GM18520 (cell line): ENCODE data around the gene CRISP1.
A peak's percentile ranks its signal among the peaks of the same experiment; 100 is the strongest.
"Not testable (repeated sequence)": the region's sequence is repeated elsewhere in the genome, so short reads cannot be mapped to it uniquely, and the experiment has no call there.

Experiments
- ATAC-seq: cut with Tn5 transposase; IDR thresholded peaks from one replicate; pipeline ENCODE4 v1.9.1; 2021; ENCODE audit not compliant: unreplicated experiment

CRISP1 gene

DNA sequence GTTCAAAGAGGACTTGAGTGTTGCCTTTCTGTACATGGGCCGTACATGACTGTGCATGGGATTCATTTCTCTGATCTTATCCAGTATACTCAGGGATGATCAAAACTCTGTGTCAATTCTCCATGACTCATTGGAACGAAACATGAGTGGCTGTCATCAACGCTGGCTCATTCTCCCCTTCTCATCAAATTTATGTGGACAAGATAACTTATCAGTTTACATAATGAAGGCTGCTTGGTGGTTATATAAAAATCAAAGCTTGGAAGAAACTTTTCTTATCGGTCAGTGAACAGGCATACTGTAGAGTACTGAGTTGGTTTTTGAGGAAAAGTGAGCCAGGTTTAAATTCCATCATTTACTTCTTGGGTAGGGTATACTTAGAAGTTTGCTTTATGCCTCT is 24.9 kb downstream of the CRISP1 start:
- no peak for ATAC-seq

DNA sequence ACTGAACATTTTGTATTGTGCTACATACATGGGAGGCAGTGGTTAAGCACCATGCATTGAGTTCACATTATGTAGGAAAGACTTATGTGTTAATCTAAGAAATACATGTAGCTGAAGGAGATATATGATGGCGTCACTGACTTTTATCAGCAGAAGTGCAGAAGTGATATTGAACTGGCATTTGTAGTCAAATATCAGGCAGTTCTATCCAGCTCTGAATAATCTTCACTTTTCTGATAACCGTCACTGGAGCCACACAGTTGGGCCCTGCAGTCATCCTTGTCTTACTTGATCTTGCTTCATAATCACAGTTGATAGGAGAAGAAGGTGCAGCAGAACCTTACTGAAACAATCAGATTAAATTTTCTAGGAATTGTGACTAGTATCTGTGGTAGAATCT is 26.4 kb downstream of the CRISP1 start:
- ATAC-seq = no peak

DNA sequence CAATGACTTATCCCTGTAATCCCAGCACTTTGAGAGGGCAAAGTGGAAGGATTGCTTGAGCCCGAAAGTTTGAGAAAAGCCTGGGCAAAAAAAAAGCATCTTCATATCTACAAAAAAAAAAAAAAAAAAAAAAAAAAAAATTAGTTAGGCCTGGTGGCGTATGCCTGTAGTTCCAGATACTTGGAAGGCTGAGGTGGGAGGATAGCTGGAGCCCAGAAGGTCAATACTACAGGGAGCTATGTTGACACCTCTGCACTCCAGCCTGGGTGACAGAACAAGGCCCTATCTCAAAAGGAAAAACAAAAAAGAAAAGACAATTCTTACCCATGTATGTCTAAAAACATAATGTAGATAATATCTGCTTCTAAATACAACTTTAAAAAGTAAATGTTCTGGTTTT is 27.2 kb downstream of the CRISP1 start:
- ATAC-seq = no peak

DNA sequence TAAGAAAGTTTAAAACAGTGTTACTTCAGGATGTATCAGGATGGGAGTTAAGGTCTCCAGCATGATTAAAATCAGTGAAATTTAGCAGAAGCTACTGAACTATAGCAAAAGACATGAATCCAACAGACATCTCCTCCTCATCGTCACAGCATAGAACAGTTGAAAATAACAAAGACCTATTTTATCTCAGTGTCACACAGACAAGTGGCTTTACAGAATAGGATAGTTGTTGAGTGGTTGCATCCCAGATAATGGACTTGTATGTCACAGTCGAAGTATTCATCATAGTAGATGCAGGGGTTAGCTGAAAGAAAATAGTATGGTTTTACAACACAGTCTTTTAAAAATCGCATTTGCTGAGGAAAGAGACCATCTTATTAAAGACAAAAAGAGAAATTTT is 31.2 kb downstream of the CRISP1 start:
- no peak for ATAC-seq

DNA sequence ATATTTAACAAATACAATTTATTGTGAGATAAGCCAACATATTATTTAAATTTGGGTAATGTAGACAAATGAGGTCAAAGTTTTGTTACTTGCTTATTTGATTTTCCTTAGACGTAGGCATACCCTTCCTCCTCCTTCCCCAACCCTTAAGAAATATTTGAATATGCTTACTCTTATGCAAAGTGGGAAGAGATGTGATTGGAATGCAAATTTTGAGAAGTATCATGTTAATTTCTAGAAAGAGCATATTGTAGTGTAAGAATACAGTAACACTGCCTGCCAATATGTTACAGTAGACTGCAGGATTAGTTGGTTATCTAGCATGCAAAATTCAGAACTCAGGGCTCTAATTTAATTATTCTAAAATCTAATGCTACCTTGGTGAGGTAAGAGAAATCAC is 32.9 kb downstream of the CRISP1 start:
- ATAC-seq = no peak

DNA sequence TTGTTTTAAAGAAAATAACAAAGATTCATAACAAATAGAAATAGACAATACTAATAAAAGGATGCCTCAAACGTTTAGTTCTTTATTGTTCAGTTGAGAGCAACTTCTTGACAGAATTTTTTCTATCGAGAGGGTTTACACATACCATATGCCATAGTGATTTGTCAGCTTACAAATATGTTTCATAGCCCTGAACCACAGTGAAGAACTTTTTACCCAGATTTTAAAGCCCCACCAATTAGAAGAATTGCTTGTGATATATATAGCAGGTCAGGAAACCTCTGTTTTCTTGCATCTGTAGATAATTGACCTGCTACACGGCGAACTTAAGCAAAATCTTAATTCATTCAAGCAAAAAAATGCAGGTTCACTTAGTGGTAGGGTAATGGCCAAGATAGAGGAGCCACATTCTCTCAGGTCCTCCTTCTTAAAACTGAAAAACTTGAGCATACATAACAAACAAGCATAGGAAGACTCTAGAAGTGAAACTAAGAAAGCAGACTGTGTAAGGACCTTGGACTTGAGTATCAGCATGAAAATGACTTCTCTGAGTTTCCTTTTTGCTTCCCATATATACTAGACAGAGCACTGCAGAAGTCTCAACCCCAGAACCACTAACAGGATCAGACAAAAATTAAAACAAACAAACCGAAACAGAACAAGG is 39.5 kb downstream of the CRISP1 start:
- ATAC-seq = peak; percentile 97

DNA sequence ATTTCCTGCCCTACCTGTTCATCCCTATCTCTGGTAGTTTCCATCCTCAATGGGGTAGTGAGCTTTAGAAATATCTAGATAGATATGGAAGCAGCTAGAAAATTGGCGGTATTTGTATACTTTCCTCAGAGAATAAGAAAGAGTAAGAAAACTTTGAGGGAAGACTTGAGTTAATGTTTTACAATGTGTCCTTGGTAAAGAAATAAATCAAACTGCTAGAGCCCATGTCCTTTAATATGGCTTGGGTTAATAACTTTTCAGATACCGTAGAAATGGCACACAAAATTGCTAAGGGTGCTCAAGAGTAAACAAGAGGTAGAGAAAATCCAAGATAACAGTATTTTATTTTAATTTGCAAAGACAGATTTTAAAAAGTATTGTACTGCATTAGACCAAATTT is 51.2 kb downstream of the CRISP1 start:
- no peak for ATAC-seq

DNA sequence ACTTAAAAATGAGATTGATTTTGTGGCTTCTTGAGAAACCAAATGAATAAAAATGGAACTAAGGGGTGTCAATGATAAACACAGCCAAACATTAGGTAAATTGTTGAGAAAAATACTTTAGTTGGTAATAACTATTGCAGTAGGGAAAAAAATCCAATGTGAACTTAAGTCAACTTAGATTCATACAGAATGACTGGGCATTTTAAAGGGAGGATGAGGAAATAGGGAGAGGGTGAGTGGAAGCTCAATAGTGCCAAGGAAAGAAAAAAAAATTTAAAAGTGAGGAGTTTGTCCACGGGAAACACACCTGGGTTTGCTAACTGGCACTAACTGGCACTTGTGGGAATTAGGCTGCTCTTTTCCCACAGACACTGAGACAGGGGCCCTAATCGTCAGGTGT is 53.1 kb downstream of the CRISP1 start:
- ATAC-seq = no peak

DNA sequence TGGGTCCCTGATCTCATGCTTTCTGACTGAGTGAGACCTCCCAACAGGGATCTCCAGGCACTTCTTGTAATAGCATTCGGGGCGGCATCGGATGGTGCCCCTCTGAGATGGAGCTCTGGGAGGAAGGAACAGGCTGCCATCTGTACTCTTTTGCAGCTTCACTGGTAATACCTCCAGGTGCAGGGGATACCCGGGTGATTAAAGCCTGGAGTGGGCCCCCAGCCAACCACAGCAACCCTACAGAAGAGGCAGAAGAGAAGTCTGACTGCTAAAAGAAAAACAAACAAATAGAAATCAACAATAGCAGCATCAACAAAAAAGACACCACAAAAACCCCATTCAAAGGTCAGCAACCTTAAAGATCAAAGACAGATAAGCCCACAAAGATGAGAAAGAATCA is 60.2 kb downstream of the CRISP1 start:
- no peak for ATAC-seq

DNA sequence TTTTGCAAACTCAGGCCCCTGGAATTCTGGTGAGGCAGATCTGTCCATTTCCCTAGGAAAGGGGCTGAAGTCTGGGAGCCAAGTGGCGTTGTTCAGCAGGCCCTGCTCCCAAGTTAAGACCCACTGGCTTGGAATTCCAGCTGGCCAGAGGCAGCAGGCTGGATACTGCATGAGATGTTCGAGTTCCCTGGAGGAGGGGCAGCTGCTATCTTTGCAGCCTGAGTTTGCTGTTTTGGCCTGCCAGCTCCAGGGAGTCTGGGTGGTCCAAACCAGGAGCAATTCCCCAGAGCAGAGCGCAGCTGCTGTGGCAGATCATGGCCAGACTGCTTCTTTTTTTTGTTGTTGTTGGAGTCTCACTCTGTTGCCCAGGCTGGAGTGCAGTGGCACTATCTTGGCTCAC is 61.1 kb downstream of the CRISP1 start:
- ATAC-seq = no peak

DNA sequence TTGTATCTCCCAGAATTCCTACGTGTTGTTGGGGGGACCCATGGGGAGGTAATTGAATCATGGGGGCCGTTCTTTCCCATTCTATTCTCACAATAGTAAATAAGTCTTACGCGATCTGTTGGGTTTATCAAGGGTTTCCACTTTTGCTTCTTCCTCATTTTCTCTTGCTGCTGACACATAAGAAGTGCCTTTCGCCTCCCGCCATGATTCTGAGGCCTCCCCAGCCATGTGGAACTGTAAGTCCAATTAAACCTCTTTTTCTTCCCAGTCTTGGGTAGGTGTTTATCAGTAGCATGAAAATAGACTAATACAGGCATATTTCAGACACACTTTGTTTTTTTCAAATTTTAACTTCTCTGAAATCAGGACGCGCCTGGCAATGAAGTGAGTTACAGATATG is 64.8 kb downstream of the CRISP1 start:
- ATAC-seq = no peak

DNA sequence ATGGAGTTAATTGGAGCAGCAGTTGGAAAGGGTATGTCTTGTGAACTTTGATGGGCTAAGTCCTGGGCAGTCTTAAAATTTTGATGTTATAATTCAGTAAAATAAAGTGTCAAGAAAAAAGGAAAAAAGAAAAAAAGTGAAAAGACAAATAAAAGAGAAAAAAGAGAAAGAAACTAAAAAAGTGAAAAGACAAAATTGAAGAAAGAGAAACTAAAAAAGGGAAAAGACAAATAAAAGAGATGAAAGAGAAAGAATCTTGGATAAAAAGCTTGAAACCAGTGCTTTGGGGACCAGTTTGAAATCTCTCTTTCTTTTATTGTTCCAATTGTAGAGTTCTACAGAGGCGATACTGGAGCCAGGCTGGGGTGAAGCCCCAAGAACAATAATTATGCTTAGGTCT is 67.2 kb downstream of the CRISP1 start:
- ATAC-seq = no peak

DNA sequence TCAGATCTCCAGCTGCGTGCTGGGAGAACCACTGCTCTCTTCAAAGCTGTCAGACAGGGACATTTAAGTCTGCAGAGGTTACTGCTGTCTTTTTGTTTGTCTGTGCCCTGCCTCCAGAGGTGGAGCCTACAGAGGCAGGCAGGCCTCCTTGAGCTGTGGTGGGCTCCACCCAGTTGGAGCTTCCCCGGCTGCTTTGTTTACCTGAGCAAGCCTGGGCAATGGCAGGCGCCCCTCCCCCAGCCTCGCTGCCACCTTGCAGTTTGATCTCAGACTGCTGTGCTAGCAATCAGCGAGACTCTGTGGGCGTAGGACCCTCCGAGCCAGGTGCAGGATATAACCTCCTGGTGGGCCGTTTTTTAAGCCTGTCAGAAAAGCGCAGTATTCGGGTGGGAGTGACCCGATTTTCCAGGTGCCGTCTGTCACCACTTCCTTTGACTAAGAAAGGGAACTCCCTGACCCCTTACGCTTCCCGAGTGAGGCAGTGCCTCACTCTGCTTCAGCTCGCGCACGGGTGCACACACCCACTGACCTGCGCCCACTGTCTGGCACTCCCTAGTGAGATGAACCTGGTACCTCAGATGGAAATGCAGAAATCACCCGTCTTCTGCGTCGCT is 69.4 kb downstream of the CRISP1 start:
- ATAC-seq = not testable (repeated sequence)

DNA sequence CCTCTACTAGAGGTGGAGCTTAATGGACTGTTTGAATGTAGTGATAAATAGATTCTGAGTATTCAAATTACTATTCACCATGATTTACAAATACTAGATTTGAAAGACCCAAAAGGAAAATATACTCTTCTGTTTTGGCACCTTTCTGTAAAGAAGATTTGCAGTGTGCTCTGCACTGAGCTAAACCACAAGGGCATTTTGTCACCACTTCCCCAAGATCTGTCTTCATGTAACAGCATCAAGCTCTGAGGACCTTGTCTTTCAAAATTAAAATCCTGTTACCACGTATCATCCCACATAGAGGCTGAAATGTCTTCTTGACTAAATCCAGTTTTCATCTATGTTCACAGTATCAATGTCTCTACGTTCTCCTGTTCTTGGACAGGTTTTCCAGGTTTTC is 76.0 kb downstream of the CRISP1 start:
- no peak for ATAC-seq

DNA sequence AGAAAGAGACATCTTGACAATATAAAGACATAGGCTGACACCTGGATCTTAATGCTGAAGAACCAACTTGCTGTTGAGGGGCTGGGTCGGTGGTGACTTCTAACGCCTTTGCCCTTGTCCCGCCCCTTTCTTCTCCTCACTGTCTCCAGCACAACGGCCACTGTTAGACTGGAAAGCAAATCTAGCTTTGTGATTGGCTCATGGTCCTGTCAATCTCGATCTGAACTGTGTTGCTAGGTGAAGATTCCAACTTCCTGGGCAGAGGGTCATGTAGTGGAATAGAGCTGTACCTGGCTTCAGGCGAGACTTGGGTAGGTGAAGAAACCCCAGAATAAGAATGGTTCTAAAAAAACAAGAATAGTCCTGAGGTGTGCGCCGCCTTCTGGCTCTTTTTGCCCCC is 79.2 kb downstream of the CRISP1 start, which contains the start of gene PGK2:
PGK2 (minus strand) TSS at position 110 of the 400 bp plus-strand sequence; CDS start at position 12, 98 bp downstream.
- no peak for ATAC-seq

DNA sequence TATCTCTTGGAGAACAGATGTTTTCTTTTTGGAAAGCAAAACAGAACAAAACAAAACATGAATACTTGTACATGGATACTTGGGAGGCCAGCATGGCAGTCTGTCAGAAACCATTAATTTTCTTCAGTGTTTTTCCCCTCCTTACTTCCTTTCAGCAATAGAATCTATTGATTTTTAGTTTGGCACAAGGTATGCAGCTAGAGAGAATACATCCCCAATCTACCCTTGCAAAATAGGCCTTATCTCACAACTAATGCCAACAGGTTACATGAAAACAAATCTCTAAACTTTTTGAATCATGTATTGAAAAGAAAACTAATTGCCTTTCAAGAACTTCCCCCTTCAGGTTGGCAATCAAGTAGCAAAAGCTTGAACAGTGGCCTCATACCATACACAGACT is 82.1 kb downstream of the CRISP1 start:
- no peak for ATAC-seq
